Stimulated activated CD4-positive, alpha-beta T cell treated with anti-CD3 and anti-CD28 coated beads, Interleukin-12 subunit alpha, Interleukin-12 subunit beta, amount 100 ng/mL, for 4 hours (primary cell): ENCODE results near the gene TSPAN9.

Experiments
- DNase-seq: peaks from one replicate; pipeline ENCODE4 v3.0.0-alpha.2; 2020

The TSPAN9 gene

DNA sequence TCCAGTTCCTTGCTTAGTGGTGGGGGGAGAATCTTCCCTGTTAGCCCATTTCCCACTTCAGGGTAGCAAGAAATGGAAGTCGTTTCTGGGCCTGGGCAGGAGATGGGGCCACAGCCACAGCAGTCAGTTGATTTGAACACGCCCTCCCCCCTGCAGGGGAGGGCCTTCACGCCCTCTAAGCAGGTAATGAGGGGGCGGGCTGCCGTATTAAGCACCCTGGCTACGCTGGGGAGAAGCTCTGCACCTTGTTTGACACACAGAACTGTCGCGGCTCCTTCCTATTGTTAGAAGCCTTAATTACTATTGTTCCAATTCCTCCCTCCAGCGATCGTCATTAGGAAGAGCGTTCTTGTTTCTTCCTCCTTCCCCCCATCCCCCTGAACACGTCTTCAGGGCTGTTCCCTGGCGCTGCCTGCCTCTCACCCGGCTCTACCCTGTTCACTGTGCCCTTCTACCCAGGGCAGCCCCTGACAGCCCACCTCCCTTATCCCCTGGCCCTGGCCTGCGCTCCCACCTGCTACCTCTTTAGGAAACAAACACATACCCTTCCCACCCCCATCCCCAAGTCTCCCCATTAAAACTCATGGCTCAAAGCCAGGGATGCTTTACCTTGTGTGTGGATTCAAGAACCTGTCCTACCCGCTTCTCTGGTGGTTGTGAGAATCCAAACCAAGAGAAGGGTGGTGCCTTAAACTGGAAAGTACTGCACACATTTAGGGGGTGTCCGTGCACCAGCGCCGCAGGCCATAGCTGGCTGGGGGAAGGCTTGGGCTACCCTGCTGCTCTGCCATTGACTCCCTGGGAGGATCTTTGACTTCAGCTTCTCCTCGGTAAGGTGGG lies 137.6 kb downstream of the TSPAN9 start:
- no peak for DNase-seq

DNA sequence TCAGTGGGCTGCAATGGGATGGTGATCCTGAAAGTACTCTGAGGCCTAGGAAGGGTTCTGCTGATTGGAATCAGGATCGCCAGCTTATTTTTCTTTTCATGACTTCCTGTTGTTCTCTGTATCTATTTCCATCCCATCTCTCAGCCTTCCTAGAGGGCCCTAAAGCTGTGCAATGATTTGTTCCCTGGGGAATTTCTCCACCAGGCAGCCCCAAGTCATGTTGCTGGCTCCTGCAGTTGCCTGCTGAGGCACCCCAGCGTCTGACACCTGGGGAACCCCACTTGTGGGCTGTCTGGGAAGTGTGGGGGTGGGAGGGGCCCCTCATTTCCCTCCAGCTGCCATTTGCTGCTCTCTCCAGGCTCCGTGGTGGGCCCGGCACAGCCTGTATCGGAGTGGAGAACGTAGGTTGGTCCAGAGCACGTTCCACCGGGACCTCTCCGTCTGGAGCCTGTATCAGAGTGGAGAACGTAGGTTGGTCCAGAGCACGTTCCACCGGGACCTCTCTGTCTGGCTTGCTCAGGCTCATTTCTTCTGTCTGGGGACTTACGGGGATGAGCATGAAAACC lies 138.3 kb downstream of the TSPAN9 start:
- DNase-seq: no peak

DNA sequence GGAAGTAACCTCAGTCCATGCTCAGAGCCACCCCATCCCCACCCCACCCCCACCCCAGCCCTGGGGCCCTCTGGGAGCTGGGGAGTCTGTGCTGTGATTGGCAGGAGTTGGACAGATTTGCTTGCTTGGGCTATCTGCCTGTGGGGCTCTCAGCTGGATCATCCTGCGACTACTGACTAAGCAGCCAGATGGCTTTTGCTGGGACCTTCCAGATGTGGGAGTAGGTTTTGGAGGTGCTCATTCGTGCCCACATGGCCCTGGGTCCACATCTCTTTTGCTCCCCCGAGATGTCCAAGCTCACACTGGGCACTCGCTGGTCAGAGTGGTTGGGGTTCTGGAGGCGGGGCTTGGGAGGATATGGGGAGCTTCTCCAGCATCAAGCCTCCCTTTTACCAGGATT lies 138.9 kb downstream of the TSPAN9 start:
- no peak for DNase-seq

DNA sequence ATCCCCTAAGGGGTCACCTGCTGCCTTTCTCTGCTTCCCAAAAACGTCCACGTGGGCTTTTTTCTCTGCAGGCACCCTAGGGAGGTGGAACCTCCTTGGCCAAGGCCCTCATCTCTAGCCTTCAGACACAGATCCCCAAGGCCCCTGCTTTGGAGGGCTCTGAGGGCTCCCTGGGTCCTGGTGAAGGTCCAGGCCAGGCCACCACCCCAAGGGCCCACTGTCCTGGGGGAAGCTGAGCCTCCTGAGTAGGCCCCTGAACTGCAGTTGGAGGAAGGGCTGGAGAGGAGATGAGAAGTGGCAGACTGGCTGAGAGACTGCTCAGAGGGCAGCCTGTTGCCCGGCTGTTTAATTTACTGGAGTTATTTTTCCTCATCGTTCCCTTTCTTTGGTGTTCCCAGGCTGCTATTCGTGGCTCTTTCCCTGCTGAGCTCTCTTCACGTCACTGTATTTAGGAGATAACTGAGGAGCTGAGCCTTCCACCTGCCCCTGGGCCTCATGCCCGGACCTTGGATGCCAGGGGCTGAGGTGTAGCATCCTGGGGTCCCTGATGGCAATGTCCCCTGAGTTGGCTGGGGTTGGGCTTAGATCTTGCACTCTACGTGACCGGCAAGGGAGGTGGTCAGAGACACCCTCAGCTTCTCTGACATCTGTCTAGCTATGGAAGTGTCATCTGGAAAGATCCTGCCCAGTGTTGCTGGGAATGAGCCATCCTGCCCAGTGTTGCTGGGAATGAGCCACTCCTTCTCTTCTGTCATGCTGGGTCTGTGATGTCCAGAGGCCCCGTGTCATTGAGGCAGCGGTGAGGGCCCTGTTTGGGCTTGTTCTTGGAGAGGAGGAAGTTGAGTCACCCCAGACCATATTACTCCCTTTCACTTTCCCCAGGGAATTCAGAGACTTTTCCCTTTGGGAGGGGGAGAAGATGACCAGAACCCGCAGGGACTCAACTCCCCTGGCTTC lies 139.8 kb downstream of the TSPAN9 start:
- no peak for DNase-seq

GRCh38 chr12:3217683-3218079 lies 140.5 kb downstream of the TSPAN9 start:
- DNase-seq: no peak

DNA sequence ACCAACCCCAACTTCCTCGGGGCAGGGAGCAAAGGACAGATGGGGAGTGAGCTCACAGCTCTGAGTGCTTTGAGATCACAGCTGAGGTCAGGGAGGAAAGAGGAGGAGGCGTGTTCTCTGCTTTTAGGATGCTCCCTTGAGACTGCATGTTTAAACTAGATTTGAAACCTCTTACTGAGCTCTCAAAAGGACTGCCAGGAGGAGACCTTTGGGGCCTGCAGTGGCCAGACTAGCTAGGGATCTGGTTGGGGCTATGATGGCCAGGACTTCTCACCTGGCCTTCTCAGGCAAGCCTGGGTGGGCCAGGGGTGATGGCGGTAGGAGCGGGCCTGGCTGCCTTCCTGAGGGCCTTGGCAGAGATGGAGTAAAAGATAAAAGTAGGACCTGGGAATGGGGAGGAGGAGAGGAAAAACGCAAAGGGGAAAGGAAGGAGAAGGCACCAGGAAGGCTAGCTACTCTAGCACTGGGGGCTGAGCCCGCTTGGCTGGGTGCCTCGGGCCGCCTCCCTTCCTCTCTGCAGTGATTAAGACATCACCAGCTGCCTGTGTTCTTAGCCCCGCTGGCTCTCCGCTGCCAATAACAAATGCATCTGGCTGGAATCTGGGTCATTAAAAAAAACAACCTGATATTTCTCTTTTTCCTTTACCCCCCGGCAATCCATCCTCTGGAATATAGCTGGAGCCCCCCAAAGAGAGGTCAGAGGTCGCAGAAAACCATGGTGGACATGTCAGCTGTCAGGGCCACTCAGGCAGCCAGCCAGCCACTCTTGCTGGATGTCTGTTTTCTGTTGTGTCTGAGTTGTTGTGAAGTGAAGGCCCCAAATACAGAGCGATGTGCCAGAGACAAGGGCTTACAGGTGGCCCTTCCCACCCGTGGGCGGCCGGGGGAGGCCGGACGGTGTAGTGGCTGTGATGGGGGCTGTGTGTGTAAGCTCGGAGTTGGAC lies 141.3 kb downstream of the TSPAN9 start:
- no peak for DNase-seq

- no peak for DNase-seq
Observed at GRCh38 chr12:3219233-3219632, 142.1 kb downstream of the TSPAN9 start.

- DNase-seq: no peak
Observed at GRCh38 chr12:3220382-3221321, 143.5 kb downstream of the TSPAN9 start.

- no peak for DNase-seq
Observed at GRCh38 chr12:3222306-3222705, 145.1 kb downstream of the TSPAN9 start.

- no peak for DNase-seq
Observed at GRCh38 chr12:3222979-3223378, 145.8 kb downstream of the TSPAN9 start.

- DNase-seq: no peak
Observed at GRCh38 chr12:3223601-3224529, 146.7 kb downstream of the TSPAN9 start.

DNA sequence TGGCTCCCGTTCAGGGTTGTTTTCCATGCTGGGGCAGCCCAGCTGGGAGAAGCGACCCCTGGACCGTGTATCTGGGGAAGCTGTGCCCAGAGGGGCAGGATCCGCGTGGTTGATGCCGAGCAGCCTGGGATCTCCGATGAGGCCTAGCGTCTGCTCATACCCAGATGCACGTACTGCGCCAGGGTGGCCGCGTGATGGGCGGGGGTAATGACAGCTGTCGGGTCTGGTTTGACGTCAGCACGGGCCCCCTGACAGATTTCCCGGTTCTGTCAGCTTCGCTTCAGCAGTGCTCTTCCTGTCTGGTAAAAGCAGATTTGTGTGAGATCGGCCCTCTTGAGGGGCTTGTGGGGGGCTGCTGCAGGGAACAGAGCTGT lies 147.3 kb downstream of the TSPAN9 start:
- no peak for DNase-seq

- no peak for DNase-seq
Observed at GRCh38 chr12:3225154-3225795, 148.1 kb downstream of the TSPAN9 start.

DNA sequence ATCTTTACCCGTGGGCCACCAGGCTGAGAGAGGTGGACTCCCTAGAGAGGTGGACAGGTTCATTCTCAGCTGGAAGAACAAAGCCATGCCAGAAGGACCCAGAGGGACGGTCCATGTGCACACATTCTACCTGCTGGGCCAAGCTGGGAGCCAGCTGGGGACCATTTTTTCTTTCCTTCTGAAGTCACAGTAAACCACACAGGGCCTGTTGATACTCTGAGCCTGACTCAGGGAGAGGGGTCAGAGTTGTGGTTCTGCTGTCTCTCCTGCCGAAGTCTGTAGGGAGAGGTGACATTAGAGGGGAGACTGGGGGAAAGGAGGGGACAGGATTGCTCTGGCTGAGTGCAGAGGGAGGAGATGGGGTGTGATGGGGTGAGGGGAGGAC lies 148.6 kb downstream of the TSPAN9 start:
- no peak for DNase-seq

GRCh38 chr12:3226264-3226663 lies 149.1 kb downstream of the TSPAN9 start:
- DNase-seq: no peak

DNA sequence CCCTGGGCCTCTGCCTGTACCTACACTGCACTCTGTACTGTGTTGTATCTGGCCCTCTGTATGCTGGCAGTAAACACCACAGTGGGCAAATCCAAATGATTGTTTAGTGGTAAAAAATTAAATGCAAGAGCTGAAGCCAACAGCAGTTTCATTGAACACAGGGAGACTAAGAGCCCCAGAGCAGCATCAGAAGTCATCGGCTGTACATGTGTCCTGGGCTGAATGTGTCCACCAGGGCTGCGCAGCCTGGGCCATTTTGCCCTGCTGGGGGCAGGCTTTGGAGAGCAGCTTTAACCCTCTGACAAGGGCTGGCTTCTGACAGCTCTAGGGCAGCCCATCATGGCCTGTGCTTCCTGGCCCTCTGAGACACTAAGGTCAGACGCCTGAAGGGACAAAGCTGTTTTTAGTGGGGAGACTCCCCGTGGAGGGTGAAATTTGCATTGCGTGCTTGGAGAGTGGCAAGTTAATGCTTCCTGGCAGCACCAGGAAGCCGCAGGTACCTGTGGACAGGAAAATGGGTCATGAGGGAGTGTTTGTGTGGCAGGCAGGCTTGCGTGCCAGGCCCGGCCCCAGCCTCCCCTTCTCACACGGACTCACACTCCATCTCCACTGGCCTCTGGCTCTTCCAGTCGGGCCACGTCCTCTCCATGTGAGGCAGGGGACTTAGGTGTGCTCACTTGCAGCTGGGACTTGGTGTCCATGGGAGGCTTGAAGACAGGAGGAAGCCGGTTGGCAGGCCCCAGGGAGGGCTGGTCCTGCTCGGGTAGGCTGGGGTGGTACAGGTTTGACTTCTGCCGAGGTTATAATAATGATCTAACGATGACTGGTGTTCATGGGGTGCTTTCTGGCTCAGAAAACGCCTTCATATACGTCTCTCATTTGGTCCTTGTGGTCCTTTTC lies 150.1 kb downstream of the TSPAN9 start:
- no peak for DNase-seq

DNA sequence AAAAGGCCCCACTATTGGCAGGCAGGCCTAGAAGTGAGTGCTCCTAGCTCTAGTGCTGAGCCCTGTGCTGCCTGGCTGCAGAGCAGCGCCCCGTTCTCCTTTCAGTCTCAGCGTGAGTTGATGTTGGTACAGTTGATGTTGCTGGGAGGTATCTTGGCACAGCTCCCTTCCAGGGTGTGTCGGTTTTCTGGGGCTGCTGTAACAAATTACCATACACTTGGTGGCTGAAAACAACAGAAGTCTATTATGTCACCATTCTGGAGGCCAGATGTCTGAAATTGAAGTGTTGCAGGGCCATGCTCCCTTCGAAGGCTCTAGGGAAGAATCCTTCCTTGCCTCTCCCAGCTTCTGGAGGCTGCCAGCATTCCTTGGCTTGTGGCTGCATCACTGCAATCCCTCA lies 151.4 kb downstream of the TSPAN9 start:
- DNase-seq: no peak

- DNase-seq: no peak
Observed at GRCh38 chr12:3229577-3229976, 152.4 kb downstream of the TSPAN9 start.
